Ascending aorta (tissue), 2 donors: Measurements from ENCODE around the gene SNTG2. TPM values are rescaled to one million over a fixed set of nuclear protein-coding genes. Genes with fewer than 3 reads are reported as not detected.

Experiments used
- DNase-seq, 2 donors: peaks; one replicate each; pipeline ENCODE4 v3.0.0-alpha.2; 2019; ENCODE audit warnings: low spot score in 2 of 2
- H3K27ac ChIP-seq, 2 donors: fragments of 200-600 bp; sonication (generic); one replicate each; pipeline ENCODE4 v1.5.1; 2016 to 2017; ENCODE audit warnings: mild to moderate bottlenecking in 1 of 2
- H3K27me3 ChIP-seq: fragments of 200-600 bp; sonication (generic); one replicate; pipeline ENCODE4 v1.5.1; 2017
- H3K36me3 ChIP-seq, 2 donors: fragments of 200-600 bp; sonication (generic); one replicate each; pipeline ENCODE4 v1.5.1; 2016
- H3K4me1 ChIP-seq, 2 donors: fragments of 200-600 bp; sonication (generic); one replicate each; pipeline ENCODE4 v1.5.1; 2016 to 2017; ENCODE audit warnings: mild to moderate bottlenecking in 1 of 2
- H3K4me3 ChIP-seq, 2 donors: fragments of 200-600 bp; sonication (generic); one replicate each; pipeline ENCODE4 v1.5.1; 2016 to 2017; ENCODE audit warnings: mild to moderate bottlenecking in 1 of 2
- H3K9me3 ChIP-seq, 2 donors: fragments of 200-600 bp; sonication (generic); one replicate each; pipeline ENCODE4 v1.5.1; 2016
- intact Hi-C: fragments of 100-400 bp; cut with DNase I; formaldehyde crosslinking; loops from one replicate; pipeline ENCODE4 v1.15.1; 2023
- total RNA-seq: library from RNA; depleted of rRNA; stranded (reverse); fragments of >200 nt; gene quantifications from one replicate; pipeline ENCODE4 v1.1.0, GENCODE V29; 2016
- TF ChIP-seq, protein P1 (sequence below), 3 experiments: fragments of 200-600 bp in 2 of 3; fragments of 450-650 bp in 1 of 3; sonication (generic) in 2 of 3; IDR thresholded peaks; one replicate each; pipeline ENCODE4 v1.5.1; 2016 to 2019; ENCODE audit warnings: antibody characterized with exemption in 3 of 3, mild to moderate bottlenecking in 1 of 3, moderate library complexity in 1 of 3

Gene SNTG2
- total RNA-seq, 1 donor from 2014 or later: 9.9 TPM

DNA sequence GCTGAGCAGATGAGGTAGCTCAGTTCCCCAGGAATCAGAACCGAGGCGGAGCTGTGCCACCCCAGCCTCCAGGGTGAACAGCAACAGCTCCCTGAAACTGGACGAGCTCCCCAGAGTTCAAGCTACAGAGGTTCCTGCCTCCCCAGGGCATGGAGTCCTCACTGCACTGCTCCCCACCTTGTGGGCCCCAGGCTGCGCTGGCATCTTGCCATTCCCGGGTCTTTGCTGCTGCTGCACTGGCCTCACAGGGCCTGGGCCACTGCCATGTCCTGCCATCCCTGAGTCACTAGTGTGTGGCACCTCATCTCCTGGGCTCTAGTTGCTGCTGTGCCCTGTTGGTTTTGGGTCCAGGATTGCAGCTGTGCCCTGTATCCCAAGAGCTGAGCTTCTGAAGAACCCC lies 166.9 kb downstream of the SNTG2 start:
- H3K27me3 ChIP-seq: no peaks in the 10 kb centered on the region
- TF ChIP-seq, protein P1, sequence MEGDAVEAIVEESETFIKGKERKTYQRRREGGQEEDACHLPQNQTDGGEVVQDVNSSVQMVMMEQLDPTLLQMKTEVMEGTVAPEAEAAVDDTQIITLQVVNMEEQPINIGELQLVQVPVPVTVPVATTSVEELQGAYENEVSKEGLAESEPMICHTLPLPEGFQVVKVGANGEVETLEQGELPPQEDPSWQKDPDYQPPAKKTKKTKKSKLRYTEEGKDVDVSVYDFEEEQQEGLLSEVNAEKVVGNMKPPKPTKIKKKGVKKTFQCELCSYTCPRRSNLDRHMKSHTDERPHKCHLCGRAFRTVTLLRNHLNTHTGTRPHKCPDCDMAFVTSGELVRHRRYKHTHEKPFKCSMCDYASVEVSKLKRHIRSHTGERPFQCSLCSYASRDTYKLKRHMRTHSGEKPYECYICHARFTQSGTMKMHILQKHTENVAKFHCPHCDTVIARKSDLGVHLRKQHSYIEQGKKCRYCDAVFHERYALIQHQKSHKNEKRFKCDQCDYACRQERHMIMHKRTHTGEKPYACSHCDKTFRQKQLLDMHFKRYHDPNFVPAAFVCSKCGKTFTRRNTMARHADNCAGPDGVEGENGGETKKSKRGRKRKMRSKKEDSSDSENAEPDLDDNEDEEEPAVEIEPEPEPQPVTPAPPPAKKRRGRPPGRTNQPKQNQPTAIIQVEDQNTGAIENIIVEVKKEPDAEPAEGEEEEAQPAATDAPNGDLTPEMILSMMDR (IDR thresholded peaks at IDR 0.05): no peak
- H3K27ac ChIP-seq: no peak overlapping the region
- no peaks in the 10 kb centered on the region for H3K4me1 ChIP-seq
- no peaks in the 10 kb centered on the region for H3K9me3 ChIP-seq
- H3K4me3 ChIP-seq: no peak overlapping the region
- intact Hi-C loops: no loop called here
- no peaks in the 10 kb centered on the region for H3K36me3 ChIP-seq
- DNase-seq: no peak

DNA sequence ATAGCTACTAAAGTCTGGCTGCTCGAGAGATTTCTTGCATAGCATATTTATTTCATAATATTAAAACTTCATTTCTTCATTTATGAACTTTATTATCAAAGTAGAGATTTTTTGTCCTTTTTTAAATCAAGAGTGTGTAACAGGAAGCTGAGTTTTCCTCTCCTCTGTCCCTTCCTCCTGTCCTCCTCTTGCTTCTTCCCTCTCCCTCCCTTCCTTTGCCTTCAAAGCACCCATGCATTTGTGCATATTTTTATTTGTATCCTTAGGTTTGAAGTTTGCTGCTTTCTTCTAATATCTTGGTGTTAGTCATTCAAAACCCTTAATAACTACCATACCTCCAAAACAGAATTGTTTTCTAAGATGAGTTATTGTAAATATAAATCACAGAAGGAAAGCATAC lies 174.6 kb downstream of the SNTG2 start:
- H3K27ac ChIP-seq: no peak overlapping the region
- TF ChIP-seq, protein P1 (IDR thresholded peaks at IDR 0.05): no peak
- intact Hi-C loops: no loop called here

DNA sequence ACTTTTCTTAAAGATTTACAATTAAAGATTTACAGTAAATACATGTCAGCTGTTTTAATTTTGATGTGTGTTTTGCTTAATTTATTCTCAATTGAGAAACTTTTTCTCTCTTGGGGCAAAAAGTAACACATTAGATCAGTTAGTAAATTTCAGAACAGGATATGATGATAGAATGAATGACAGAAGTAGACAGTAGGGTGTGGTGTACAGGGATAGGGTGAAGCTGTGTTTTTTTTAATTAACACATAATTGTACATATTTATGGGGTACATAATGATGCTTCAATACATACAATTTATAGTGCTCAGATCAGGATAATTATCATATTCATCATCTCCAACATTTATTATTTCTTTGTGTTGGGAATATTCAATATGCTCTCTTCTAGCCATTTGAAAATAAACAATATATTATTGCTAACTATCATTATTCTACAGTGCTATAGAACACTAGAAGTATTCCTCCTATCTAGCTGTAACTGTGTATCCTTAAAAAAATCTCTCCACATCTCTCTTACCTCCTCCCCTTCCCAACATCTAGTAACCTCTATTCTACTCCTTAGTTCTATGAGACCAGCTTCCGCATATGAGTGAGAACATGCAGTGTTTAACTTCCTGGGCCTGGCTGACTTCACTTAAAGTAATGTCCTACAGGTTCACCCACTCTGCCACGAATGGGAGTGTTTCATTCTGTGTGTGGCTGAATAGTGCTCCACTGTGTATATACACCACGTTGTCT lies 175.2 kb downstream of the SNTG2 start:
- TF ChIP-seq, protein P1 (IDR thresholded peaks at IDR 0.05): no peak
- Histone ChIP-seq H3K9me3 (no peaks in the 10 kb centered on the region), H3K36me3 (no peaks in the 10 kb centered on the region), H3K27me3 (no peaks in the 10 kb centered on the region), H3K4me1 (no peaks in the 10 kb centered on the region), H3K4me3 (no peak overlapping the region), H3K27ac (no peak overlapping the region)
- no peak for DNase-seq
- intact Hi-C loops: no loop called here

More for the DNA sequence above, 174.6 kb downstream of the SNTG2 start:
- H3K27me3 ChIP-seq: no peaks in the 10 kb centered on the region
- H3K4me3 ChIP-seq: no peak overlapping the region
- no peaks in the 10 kb centered on the region for H3K9me3 ChIP-seq
- DNase-seq: no peak
- H3K4me1 ChIP-seq: no peaks in the 10 kb centered on the region
- no peaks in the 10 kb centered on the region for H3K36me3 ChIP-seq

DNA sequence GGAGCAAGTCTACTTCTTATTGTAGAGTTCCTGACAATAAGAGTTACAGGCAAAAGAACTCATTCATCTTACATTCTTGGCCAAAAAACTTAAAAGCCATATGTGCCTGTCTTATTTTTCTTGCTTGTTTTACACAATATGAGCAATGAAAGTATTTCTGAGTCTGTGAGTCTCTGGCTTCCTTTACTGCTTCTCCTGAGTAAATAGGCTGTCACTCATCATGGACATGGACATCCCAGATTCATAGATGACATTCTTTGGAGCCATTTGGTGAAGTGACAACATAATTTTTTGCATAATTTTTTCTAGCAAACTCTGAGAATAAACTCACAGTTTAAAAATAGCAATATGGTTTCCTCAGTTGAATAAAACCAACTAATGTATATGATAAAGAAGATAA lies 179.3 kb downstream of the SNTG2 start:
- H3K4me1 ChIP-seq: no peaks in the 10 kb centered on the region
- no peaks in the 10 kb centered on the region for H3K36me3 ChIP-seq
- no peak for DNase-seq
- TF ChIP-seq, protein P1 (IDR thresholded peaks at IDR 0.05): no peak
- H3K27me3 ChIP-seq: no peaks in the 10 kb centered on the region
- intact Hi-C loops: no loop called here
- no peak overlapping the region for H3K27ac ChIP-seq
- H3K4me3 ChIP-seq: no peak overlapping the region
- H3K9me3 ChIP-seq: no peaks in the 10 kb centered on the region

DNA sequence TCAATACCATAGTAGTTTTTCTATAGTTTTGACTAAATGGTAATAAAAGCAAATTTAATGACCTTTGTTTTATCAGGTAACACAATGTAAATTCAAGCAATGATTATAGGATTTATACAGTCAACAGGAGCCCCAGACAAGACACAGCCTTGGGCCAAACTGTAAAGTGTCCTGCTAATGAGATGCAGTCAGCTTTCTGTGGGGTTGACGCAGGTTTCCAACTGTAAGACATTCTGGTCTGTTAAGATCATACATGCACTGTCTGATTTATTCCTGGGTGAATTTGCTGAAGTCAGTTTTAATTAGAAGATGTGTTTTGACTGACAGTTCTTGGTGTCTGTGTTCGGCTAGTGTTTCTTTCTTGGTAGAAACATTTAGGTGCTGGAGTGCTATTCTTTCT lies 180.3 kb downstream of the SNTG2 start:
- TF ChIP-seq, protein P1 (IDR thresholded peaks at IDR 0.05): no peak
- intact Hi-C loops: no loop called here
- H3K4me3 ChIP-seq: no peak overlapping the region
- no peaks in the 10 kb centered on the region for H3K27me3 ChIP-seq
- no peak for DNase-seq
- no peaks in the 10 kb centered on the region for H3K36me3 ChIP-seq
- H3K9me3 ChIP-seq: no peaks in the 10 kb centered on the region
- H3K27ac ChIP-seq: no peak overlapping the region
- no peaks in the 10 kb centered on the region for H3K4me1 ChIP-seq
